Measurements from ENCODE around the gene KIAA1328. TPM values are rescaled to one million over a fixed set of nuclear protein-coding genes. Genes with fewer than 3 reads are reported as not detected.

KIAA1328 gene
- total RNA-seq, 4 donors from 2014 or later: 15.4 to 51.2 (median 18.8) TPM

DNA sequence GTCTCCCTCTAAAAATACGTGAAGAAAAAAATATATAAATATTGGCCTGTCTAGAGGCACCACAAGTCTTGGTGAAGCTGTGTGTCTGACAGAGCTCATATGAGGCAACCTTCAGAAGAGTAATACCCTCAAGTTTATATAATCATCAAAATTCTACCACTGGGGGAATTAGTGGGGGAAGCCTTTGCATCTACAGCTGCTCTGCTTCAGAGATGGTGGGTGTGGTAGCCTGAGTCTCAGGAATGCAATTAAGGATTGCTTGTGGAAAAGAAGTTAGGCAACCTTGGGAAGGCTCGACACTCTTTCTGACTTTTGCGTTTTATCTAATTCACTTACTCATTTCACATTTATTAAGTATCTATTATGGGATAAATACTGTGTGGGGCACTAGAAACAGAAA, 17.5 kb upstream of the KIAA1328 start:
- no peaks in the 10 kb centered on the region for H3K27me3 ChIP-seq
- no peak for DNase-seq
- no peak overlapping the region for H3K27ac ChIP-seq
- TF ChIP-seq, protein P1, sequence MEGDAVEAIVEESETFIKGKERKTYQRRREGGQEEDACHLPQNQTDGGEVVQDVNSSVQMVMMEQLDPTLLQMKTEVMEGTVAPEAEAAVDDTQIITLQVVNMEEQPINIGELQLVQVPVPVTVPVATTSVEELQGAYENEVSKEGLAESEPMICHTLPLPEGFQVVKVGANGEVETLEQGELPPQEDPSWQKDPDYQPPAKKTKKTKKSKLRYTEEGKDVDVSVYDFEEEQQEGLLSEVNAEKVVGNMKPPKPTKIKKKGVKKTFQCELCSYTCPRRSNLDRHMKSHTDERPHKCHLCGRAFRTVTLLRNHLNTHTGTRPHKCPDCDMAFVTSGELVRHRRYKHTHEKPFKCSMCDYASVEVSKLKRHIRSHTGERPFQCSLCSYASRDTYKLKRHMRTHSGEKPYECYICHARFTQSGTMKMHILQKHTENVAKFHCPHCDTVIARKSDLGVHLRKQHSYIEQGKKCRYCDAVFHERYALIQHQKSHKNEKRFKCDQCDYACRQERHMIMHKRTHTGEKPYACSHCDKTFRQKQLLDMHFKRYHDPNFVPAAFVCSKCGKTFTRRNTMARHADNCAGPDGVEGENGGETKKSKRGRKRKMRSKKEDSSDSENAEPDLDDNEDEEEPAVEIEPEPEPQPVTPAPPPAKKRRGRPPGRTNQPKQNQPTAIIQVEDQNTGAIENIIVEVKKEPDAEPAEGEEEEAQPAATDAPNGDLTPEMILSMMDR (IDR thresholded peaks at IDR 0.05): no peak
- TF ChIP-seq POLR2A (IDR thresholded peaks at IDR 0.05): no peak
- H3K36me3 ChIP-seq: peaks cover 0 to 18% (median 0%) of the 10 kb centered on the region in 3 donors
- no peaks in the 10 kb centered on the region for H3K4me1 ChIP-seq
- no peak overlapping the region for H3K4me3 ChIP-seq
- no peaks in the 10 kb centered on the region for H3K9me3 ChIP-seq

GRCh38 chr18:36811955-36812354, 17.0 kb upstream of the KIAA1328 start:
- Histone ChIP-seq H3K27ac (peak overlapping the region in 2 of 4 donors; percentile 12 to 43), H3K4me1 (no peaks in the 10 kb centered on the region), H3K27me3 (no peaks in the 10 kb centered on the region), H3K36me3 (peaks cover 0 to 21% (median 0%) of the 10 kb centered on the region in 3 donors), H3K9me3 (no peaks in the 10 kb centered on the region), H3K4me3 (no peak overlapping the region)
- no peak for DNase-seq
- TF ChIP-seq, protein P1 (IDR thresholded peaks at IDR 0.05): no peak
- TF ChIP-seq POLR2A (IDR thresholded peaks at IDR 0.05): no peak

DNA sequence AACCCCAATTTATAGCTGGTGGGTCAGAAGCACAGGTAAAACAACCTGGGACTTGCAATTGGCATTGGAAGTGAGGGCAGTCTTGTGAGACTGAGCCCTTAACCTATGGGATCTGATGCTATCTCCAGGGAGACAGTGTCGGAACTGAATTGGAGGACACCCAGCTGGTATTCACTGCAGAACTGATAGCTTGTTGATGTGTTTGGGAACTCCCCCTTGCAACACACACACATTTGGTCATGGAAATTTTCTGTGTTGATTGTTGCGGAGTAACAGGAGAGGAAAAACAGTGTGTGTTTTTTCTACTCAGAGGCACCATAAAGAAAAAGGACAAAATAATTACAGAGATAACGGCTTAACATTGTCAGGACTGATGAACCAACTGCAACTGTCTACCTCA, 16.2 kb upstream of the KIAA1328 start:
- H3K4me3 ChIP-seq: no peak overlapping the region
- H3K9me3 ChIP-seq: no peaks in the 10 kb centered on the region
- H3K36me3 ChIP-seq: peaks cover 0 to 18% (median 0%) of the 10 kb centered on the region in 3 donors
- H3K27me3 ChIP-seq: no peaks in the 10 kb centered on the region
- H3K27ac ChIP-seq: peak overlapping the region in 3 of 4 donors; percentile 12 to 60 (median 43)
- no peak for DNase-seq
- no peaks in the 10 kb centered on the region for H3K4me1 ChIP-seq
- TF ChIP-seq, protein P1 (IDR thresholded peaks at IDR 0.05): no peak
- no peak for TF ChIP-seq POLR2A (IDR thresholded peaks at IDR 0.05)

GRCh38 chr18:36813101-36813775, 15.7 kb upstream of the KIAA1328 start:
- TF ChIP-seq POLR2A (IDR thresholded peaks at IDR 0.05): no peak
- TF ChIP-seq, protein P1 (IDR thresholded peaks at IDR 0.05): no peak
- Histone ChIP-seq H3K4me1 (no peaks in the 10 kb centered on the region), H3K9me3 (no peaks in the 10 kb centered on the region), H3K27ac (peak overlapping the region in 1 of 4 donors; percentile 60), H3K36me3 (peaks cover 0 to 18% (median 0%) of the 10 kb centered on the region in 3 donors), H3K27me3 (no peaks in the 10 kb centered on the region), H3K4me3 (no peak overlapping the region)
- no peak for DNase-seq

DNA sequence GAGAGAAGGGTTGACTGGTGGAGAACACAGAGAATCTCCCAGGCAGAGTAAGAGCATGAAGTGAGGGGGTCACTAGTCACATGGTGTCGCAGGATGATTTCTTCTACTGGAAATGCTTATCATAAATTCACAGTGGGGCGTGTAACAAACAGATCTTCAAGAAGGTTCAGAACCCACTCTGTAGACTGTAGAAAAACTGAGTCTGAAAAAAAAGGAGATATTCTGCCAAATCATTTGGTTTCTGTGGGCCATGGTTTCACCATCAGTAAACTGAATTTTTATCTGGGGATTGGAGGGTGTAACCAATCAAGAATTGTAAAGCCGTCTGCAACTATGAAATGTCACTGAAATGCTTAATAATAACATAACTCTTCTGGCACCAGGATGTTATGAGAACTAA, 15.1 kb upstream of the KIAA1328 start:
- DNase-seq: no peak
- no peak for TF ChIP-seq POLR2A (IDR thresholded peaks at IDR 0.05)
- TF ChIP-seq, protein P1 (IDR thresholded peaks at IDR 0.05): no peak
- peaks cover 0 to 22% (median 0%) of the 10 kb centered on the region in 3 donors for H3K36me3 ChIP-seq
- no peaks in the 10 kb centered on the region for H3K4me1 ChIP-seq
- H3K9me3 ChIP-seq: no peaks in the 10 kb centered on the region
- no peaks in the 10 kb centered on the region for H3K27me3 ChIP-seq
- H3K4me3 ChIP-seq: no peak overlapping the region
- H3K27ac ChIP-seq: peak overlapping the region in 1 of 4 donors; percentile 60

All from Peyer's patch (tissue), 4 donors.